HG02840 (cell line): ENCODE data around the gene CDH1.

Experiments used
- ATAC-seq: cut with Tn5 transposase; IDR thresholded peaks from one replicate; pipeline ENCODE4 v1.9.1; 2021; ENCODE audit warnings: mild to moderate bottlenecking, moderate library complexity, moderate number of reproducible peaks; ENCODE audit not compliant: unreplicated experiment, low FRiP score

The CDH1 gene

GRCh38 chr16:68731637-68732036, 5.5 kb upstream of the CDH1 start:
- ATAC-seq = no peak

GRCh38 chr16:68732042-68732680, 4.9 kb upstream of the CDH1 start:
- no peak for ATAC-seq

GRCh38 chr16:68732741-68733399, 4.2 kb upstream of the CDH1 start:
- ATAC-seq = no peak

- ATAC-seq = no peak
Observed at GRCh38 chr16:68733570-68733969, 3.5 kb upstream of the CDH1 start.

GRCh38 chr16:68734782-68735181, 2.3 kb upstream of the CDH1 start:
- ATAC-seq = no peak

GRCh38 chr16:68736561-68736960, 531 bp upstream of the CDH1 start:
- no peak for ATAC-seq

GRCh38 chr16:68737730-68738629, 888 bp downstream of the CDH1 start:
- ATAC-seq = no peak

GRCh38 chr16:68739964-68740627, 3.0 kb downstream of the CDH1 start:
- ATAC-seq = no peak

- ATAC-seq = no peak
Observed at GRCh38 chr16:68740628-68741346, 3.7 kb downstream of the CDH1 start.

GRCh38 chr16:68743664-68744063, 6.6 kb downstream of the CDH1 start:
- ATAC-seq = no peak

- ATAC-seq = no peak
Observed at GRCh38 chr16:68744744-68745280, 7.7 kb downstream of the CDH1 start.

GRCh38 chr16:68746951-68747350, 9.9 kb downstream of the CDH1 start:
- no peak for ATAC-seq

GRCh38 chr16:68749432-68749831, 12.3 kb downstream of the CDH1 start:
- ATAC-seq = no peak

- no peak for ATAC-seq
Observed at GRCh38 chr16:68750193-68750695, 13.2 kb downstream of the CDH1 start.

- ATAC-seq = no peak
Observed at GRCh38 chr16:68751160-68751559, 14.1 kb downstream of the CDH1 start.

GRCh38 chr16:68752602-68753001, 15.5 kb downstream of the CDH1 start:
- no peak for ATAC-seq

GRCh38 chr16:68754084-68754792, 17.1 kb downstream of the CDH1 start:
- ATAC-seq = no peak

GRCh38 chr16:68756239-68756915, 19.3 kb downstream of the CDH1 start:
- peak; percentile 70 for ATAC-seq

GRCh38 chr16:68757625-68757935, 20.5 kb downstream of the CDH1 start:
- no peak for ATAC-seq
